Eye (tissue), 1 donor: Measurements from ENCODE around the gene CXorf65.

ENCODE experiments used
- DNase-seq: peaks from one replicate; pipeline ENCODE4 v3.0.0-alpha.2; 2015

The CXorf65 gene

DNA sequence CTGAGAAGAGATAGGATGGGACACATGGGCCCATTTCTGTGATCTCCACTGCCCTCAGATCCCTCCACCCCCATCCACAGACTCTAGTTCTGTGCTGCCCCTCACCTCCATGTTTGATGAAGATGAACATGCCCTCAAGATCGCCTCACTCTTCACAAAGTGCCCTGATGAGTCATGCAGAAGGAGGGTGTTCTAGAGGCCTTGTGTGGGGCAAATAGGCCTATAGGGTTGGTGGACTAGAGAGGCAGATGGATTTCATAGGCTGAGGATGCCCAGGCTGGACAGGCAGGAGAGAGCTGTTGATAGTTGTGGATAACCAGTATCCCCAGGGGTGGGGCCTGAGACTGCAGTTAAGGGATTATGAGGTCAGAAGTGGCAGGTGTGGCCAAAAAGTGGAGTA is at the start of gene CXorf65:
CXorf65 (minus strand) TSS at position 314 of the 400 bp plus-strand sequence; CDS start at position 130, 184 bp downstream.
- no peak for DNase-seq

DNA sequence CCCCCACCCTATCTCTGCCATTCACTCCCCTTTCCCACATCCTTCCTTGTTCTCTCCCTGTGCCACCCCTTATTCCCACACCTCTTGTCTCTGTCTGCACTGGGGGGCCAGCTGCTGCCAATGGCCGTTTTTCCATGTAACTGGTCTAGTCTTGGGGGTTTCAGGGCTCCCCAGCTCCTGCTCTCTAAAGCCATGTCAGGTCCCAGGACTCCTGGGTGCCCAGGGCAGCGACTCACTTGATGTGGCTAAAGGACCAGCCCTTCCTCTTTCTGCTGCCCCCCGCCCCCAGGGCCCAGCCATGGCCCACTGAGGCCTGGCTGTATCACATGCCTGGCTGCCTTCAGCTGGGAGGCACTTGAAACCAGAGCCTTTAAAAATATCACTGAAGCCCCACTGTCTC is 48.1 kb upstream of the CXorf65 start:
- DNase-seq: no peak

DNA sequence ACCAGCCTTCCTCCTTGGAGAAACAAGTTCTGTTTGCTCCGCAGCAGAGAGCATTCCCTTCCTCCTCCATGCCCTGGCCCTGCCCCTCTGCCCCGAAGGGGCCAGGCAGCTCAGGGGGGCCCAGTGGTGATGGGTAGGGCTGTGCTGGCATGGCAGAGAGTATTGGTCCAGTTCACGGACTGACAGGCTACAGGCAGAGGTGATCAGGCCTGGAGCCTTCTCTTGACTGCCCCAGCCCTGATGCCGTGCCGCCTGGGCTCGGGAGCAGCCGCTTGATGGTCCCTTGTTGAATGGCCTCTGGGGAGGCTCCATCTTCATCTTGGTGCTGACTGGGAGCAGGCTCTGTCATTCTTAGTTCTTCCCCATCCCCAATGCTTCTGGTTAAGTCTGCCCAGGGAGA is 47.7 kb upstream of the CXorf65 start:
- no peak for DNase-seq

DNA sequence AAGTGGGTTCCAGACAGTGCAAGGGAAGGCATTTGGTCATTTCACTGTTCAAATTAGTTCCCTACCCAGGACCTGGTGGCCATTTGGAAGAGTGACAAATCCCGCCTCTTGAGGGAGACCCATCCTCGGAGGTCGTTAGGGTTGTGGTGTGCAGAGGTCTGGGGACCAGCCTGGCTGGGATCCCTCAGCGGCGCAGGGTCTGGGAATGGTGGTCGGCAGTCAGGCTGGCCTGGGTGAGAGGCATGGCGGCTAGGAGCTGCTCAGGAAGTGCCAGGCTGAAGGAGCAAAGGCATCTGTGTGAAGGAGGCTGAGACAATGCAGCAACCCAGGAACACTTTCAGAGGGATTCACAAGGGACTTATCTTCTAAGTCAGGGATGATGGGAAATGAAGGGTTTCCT is 44.8 kb upstream of the CXorf65 start:
- no peak for DNase-seq

DNA sequence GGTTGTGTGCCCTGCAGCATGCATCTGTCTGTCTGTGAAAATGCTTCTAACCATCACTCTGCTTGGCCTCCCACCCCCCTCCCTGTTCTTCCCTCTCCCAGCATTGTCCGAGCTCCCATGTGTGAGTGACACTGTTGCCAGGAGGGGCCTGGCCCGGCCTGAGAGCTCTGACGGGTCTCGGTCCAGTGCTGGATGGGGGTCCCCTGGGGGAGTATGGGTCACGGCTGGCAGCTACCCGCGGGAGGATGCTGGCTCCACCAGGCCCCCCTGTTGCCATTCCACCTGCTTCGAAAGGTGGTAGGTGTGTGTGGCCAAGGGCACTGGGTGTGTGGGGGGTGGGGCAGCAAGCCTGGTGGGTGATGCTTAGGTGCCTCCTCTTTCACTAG is 41.7 kb upstream of the CXorf65 start:
- no peak for DNase-seq

DNA sequence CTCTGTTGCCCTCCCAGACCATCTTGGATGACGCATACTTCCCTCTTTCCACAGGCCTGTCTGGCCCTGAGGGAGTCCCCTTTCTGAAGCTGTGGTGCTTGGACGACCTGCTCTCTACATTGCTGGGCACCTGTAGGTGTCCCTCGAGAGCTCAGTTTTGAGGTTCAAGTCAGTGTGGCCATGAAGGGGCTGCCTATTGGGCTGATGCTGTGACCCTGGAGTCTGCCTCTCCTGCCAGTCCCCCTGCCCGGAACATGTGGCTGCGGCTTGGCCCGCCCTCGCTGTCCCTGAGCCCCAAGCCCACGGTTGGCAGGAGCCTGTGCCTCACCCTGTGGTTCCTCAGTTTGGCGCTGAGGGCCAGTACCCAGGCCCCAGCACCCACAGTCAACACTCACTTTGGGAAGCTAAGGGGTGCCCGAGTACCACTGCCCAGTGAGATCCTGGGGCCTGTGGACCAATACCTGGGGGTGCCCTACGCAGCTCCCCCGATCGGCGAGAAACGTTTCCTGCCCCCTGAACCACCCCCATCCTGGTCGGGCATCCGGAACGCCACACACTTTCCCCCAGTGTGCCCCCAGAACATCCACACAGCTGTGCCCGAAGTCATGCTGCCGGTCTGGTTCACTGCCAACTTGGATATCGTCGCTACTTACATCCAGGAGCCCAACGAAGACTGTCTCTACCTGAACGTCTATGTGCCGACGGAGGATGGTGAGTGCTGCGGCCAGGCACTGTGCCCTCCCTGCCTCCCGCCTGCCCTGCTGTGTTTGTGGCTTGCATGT is 41.1 kb upstream of the CXorf65 start:
- no peak for DNase-seq

DNA sequence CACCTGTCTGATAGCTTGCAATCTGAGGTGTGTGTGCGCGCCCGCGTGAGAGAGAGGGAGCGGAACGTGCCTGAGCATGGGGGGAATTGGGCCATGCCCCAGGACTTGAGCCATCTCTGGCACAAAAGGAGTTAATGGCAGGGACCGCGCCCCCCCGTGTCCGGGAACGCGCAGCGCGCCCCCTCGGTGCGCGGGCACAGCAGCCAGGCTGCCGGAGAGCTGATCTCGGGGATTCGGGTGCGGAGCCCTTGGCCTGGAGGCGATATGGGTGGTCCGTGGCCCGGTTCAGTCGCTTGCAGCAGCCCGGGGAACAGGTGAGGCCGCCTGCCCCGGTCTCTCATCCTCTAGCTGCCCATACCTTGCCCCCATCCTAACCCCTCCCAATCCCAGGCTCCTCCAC is 38.1 kb upstream of the CXorf65 start, which contains the start of gene NLGN3:
NLGN3 (plus strand) TSS at position 191 of the 400 bp plus-strand sequence. CDS start 2,909 bp downstream, outside the sequence.
- DNase-seq: peak; percentile 64

DNA sequence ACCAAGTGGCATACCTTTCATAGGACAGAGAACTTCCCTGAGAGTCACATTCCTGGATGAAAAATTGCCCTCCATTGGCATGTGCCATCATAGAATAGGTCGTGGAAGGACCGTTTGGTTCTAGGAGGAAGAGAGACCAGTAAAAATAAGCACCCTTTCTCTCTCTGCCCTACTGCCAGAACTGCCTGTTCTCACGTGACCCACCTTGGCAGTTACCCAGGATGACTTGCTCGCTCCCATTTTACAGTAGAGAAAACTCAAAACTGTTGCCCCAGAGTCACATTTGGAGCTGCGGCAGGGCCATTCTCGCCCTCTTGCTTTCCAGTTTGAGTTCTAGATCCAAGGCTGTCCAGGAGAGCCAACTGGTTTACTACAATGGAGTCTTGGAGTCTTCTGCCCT is 37.0 kb upstream of the CXorf65 start:
- DNase-seq: no peak

DNA sequence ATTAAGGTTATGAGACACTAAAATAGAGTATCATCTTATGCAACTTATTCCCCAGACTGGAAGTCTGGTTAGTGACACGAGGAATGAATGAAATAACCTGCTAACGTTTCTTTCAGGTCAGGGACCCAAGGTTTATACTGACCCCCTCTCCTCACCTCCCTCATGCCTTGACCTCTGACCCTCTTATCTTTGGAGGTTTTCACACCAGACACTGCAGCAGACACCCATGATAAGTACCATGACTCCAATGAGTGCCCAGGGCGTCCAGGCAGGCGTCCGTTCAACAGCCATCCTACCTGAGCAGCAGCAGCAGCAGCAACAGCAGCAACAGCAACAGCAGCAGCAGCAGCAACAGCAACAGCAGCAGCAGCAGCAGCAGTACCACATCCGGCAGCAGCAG is 33.9 kb upstream of the CXorf65 start:
- DNase-seq: no peak

DNA sequence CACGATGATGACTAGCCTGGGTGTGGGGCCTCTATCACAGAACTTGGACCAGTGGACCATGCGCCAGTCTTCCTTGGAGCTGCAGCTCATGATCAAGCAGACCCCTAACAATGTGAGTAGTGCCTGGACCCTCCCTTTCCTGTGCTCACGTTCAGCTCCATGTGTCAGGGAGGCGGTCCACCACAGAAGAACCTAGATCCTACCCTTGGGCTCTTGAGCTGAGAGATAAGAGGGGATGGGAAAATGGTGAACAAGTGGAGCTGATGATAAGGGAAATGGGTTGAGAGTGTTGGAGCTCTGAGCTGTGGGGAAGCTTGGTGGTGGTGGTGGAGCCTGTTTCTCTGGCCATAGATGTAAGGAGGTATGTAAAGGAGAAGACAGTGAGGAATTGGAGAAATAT is 25.0 kb upstream of the CXorf65 start:
- DNase-seq: no peak

DNA sequence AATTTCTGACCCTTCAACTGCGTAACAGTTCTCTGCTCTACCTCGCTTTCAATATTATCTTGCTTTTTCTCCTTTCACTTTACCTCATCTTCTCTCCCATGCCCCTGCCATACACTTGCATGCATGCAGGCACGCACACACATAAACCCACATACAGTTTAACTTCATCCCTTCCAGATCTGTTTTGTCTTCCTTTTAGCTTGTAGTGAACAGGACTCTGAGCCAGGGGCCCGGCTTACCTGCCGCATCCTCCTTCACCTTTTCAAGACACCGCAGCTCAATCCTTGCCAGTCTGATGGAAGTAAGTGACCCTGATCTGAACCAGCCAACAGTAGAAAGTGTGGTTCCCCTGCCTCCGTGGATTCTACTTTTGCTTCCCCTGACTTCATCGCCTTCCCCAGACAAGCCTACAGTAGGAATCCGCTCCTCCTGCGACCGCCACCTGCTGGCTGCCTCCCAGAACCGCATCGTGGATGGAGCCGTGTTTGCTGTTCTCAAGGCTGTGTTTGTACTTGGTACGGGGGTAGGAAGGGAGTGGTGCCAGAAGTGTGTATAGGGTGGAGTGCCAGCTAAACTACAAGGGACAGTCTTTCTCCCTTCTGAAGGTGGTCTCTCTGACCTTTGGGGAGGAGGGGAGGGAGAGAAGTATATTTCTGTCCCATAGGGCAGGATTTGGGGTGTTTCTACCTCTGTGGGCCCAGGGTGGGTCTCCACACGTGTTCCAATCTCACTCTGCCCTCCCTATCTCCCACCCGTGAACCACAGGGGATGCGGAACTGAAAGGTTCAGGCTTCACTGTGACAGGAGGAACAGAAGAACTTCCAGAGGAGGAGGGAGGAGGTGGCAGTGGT is 22.6 kb upstream of the CXorf65 start:
- peak; percentile 77 for DNase-seq

DNA sequence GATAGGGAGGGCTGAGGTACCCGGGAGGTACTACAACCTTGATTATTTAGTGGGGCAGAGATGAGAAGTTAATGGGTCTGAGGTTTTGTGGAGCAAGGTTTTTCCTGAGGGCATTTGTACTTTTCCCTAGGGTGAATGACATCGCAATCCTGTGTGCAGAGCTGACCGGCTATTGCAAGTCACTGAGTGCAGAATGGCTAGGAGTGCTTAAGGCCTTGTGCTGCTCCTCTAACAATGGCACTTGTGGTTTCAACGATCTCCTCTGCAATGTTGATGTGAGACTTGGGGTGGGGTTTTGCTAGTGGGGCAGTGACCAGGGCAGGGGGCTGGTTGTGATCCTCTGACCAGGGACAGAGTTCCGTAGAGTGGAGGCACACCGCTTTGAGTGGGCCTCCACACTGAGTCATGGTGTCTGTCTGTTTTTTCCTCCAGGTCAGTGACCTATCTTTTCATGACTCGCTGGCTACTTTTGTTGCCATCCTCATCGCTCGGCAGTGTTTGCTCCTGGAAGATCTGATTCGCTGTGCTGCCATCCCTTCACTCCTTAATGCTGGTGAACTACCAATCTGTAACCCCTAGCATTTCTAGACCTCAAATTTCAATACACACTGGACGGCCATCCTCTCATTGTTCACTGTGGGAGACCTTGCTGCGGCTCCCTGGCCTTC is 21.8 kb upstream of the CXorf65 start:
- DNase-seq: no peak

DNA sequence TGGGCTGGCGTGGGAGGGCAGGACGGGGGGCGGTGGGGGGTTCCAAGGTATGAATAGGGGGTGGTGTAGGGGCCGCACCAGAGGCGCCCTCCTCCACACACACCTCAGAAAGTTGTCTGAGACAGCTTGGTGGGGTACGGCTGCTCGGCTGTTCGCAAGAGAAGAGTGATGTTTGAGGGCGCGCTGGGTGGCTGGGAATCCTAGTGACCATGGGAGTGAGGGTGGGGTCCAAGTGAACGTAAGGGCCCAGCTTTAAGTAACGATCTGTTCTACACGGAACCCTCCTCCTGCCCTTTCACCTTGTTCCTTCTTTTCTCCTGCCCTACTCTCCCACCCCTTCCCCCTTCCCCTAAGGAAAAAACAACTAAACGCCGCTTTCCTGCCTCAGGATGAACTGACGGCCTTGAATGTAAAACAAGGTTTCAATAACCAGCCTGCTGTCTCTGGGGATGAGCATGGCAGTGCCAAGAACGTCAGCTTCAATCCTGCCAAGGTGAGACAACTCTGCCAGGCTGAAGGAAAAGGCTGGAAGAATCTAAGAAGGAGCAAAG is 12.5 kb upstream of the CXorf65 start:
- no peak for DNase-seq

DNA sequence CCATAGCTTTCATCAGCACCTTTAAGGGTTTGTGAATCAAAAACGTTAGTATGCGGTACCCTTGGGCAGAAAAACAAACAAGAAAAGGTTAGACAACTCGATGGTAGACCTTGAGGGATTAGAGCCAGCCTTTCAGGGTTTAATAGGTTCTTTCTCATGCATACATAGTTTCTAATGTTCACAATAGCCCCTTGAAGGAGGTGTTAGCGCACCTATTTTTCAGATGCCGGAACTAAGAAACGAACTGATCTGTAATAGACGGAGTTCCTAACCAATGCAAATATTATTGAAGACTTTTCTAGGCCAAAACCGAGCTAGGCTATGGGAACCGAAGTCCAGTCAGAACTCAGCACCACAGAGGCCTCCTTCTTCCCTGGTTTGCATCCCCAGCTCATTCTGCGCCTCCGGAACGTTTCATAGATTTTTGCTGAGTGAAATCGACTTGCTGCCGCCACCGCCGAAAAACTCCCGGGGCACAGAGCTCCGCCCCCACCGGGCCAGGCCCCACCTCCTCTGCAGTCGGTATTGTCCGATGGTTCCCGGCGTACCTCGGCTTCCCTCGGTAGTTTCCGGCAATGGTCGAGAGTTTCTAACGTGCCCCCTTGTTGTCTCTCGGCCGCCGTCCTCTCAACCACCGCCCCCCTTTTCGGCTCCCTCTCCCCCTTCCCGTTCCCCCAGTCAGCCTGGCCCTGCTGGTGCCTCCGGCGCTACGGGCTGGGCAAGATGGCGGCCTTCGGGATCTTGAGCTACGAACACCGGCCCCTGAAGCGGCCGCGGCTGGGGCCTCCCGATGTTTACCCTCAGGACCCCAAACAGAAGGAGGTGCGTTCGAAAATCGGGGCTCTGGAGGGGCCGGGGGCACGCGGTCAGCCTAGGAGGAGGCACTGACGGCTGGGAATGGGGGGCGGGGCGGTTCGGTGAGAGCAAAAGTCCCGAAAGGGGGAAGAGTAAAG is 11.8 kb upstream of the CXorf65 start, which contains the start of gene MED12:
MED12 (plus strand) TSS at position 565 of the 953 bp plus-strand sequence; CDS start at position 724, 159 bp downstream.
- peak; percentile 92 for DNase-seq

DNA sequence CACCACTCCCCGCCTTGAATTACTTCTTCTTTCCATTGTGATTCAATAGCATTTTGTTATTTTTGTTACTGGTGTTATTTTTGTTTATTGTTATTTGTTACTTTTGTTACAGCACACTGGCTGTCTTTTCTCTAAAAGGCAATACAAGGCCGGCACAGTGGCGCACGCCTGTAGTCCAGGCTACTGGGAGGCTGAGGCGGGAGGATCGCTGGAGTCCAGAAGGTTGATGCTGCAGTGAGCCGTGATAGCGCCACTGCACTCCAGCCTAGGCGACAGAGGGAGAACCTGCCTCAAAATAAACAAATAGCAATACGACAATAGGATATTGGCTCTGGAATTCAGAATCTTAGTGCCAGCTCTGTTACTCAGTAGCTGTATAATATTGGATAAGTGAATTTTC is 10.8 kb upstream of the CXorf65 start:
- no peak for DNase-seq

DNA sequence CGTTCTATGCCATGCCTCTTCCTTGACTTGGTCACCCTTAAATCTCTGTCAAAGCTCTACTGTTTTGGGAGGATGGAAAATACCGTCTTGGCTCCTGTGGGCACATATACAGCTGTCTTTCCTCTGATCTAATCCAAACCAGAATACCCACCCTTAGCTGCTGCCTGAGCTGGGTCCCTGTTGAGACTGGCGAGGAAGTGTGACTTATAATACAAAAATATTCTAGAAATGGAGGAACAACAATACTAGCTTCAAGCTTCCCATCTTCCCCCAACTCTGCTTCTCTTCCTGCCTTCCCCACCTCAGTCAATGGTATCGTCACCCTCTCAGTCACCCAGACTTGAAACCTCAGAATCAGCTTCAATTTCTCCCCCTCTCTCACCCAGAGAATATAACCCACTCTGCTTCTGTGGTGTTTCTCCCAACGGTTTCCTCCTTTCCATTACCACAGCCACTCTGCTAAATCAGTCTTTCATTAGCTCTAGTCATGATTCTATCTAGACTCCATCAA is 5.4 kb upstream of the CXorf65 start:
- DNase-seq: no peak

DNA sequence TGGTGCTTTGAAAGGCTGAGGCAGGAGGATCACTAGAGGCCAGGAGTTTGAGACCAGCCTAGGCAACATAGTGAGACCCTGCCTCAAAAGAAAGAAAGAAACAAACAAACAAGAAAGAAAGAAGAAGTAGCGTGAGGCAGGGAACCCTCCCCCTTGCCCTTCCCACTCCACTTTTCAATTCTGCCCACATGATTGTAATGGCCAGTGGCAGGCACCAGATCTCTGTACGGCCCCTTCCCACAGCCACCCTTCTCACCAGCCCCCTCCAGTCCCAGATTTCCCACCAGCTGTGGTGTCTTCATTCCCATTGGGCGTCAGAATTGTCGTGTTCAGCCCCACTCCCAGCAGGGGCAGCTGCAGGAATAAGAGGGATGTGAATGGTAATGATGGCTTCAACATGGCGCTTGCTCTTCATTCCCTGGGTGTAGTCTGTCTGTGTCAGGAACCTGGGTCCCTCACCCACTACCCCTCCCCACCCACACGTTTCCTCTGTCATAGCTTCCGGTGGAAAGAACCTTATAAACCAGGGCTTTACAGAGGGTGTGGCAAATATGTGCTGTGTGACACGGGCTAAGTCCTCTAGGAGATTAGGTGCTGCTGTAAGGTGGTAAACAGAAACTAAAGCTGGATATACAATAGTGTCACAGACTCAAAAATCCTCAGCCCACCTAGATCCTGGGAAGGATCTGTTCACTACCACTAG is 4.8 kb upstream of the CXorf65 start, which contains the start of gene IL2RG:
IL2RG (minus strand) TSS at position 437 of the 703 bp plus-strand sequence; CDS start at position 399, 38 bp downstream.
- DNase-seq: no peak

DNA sequence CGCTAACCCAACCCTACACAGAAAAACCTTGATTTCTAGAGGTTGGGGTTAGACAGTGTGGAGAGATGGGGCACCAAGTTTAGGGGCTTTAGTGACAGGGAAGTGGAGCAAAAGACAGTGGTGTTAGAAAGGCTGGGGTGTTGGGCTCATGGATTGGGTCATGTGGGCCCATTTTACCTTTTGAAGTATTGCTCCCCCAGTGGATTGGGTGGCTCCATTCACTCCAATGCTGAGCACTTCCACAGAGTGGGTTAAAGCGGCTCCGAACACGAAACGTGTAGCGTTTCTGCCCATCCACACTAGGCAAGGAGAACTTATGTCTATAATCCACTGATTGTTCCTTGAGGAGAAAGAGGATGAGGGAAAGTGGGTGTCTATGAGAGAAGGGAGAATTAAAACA is 2.5 kb upstream of the CXorf65 start:
- DNase-seq: no peak

DNA sequence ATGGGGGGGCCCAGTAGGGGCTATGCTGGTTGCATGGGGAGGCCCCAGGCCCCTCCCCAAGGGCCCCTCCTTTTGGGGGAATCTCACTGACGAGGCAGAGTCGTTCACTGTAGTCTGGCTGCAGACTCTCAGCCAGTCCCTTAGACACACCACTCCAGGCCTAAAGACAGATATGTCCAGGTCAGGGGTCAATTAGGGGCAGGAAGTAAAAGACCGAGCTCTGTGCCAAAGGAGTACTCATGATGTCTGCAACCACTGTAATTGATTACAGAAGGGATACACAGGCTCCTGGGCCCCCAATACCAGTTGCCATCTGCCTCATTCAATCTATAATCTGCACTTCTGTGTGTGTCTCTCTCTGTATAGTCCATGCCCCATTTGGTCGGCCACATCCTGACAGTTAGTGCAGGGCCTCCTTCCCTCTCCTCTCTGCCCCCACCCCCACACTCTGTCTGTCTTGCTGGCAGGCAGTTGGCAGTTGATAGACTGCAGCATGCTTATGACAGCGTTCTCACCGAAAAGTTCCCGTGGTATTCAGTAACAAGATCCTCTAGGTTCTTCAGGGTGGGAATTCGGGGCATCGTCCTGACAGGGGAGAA is 1.3 kb upstream of the CXorf65 start:
- no peak for DNase-seq

DNA sequence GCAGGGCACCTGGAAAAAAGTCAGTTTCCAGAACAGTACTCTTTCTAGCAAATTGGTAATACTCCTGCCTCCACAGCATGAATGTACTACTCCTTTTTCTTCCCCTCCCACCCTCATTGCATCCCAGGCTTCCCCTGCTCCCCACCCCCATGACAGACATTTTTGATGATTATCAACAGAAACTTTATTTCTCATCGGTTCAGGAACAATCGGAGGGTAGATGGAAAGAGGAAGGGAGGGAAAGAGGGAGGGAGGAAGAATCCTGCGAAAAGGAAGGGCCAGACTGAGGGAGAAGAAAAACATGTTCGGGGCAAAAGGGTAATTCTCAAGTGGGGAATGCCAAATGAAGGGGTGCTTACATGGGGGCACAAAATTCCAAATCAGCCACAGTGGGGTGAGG is 705 bp upstream of the CXorf65 start:
- DNase-seq: no peak
